Activated T-helper 1 cell treated with Interleukin-2 at 50 U/mL for 16 hours (primary cell): ENCODE data around the gene FAM20A.

Experiments used
- DNase-seq: peaks from one replicate; pipeline ENCODE4 v3.0.0-alpha.2; 2020; ENCODE audit warnings: low read depth

FAM20A gene

GRCh38 chr17:68491381-68492231, 109.6 kb downstream of the FAM20A start:
- no peak for DNase-seq

- DNase-seq: no peak
Observed at GRCh38 chr17:68489919-68490318, 111.2 kb downstream of the FAM20A start.
